Aorta (tissue), 5 donors: ENCODE results near the gene CEP128. TPM values are rescaled to one million over a fixed set of nuclear protein-coding genes. Genes with fewer than 3 reads are reported as not detected.

Experiments
- ATAC-seq: fragments of 200-7000 bp; cut with Tn5 transposase; one replicate; pipeline ENCODE4 v1.9.1; 2022; ENCODE audit warnings: moderate library complexity; ENCODE audit not compliant: low FRiP score
- DNase-seq, 2 donors: peaks; one replicate each; pipeline ENCODE4 v3.0.0-alpha.2; 2020
- H3K27ac ChIP-seq, 2 donors: one replicate each; pipeline ENCODE4 v1.5.1; 2013; ENCODE audit warnings: low read length in 2 of 2, mild to moderate bottlenecking in 2 of 2, moderate library complexity in 2 of 2, control low read depth in 1 of 2, inconsistent platforms in 1 of 2, low read depth in 1 of 2
- H3K27me3 ChIP-seq, 2 donors: one replicate each; pipeline ENCODE4 v1.6.1; 2013; ENCODE audit warnings: control low read depth in 1 of 2, low read length in 1 of 2, mild to moderate bottlenecking in 1 of 2, moderate library complexity in 1 of 2; ENCODE audit not compliant: insufficient read depth in 2 of 2, control insufficient read depth in 1 of 2
- H3K36me3 ChIP-seq, 2 donors: one replicate each; pipeline ENCODE4 v1.6.1; 2013; ENCODE audit warnings: control low read depth in 1 of 2, low read length in 1 of 2, mild to moderate bottlenecking in 1 of 2; ENCODE audit not compliant: insufficient read depth in 2 of 2, control insufficient read depth in 1 of 2
- H3K4me1 ChIP-seq, 2 donors: one replicate each; pipeline ENCODE4 v1.6.1; 2013; ENCODE audit warnings: low read length in 2 of 2, control low read depth in 1 of 2, mild to moderate bottlenecking in 1 of 2, moderate library complexity in 1 of 2; ENCODE audit not compliant: insufficient read depth in 2 of 2, control insufficient read depth in 1 of 2
- H3K4me3 ChIP-seq, 2 donors: one replicate each; pipeline ENCODE4 v1.5.1; 2013; ENCODE audit warnings: low read length in 2 of 2, control low read depth in 1 of 2, mild to moderate bottlenecking in 1 of 2
- H3K9me3 ChIP-seq: one replicate; pipeline ENCODE4 v1.6.1; 2013; ENCODE audit warnings: mild to moderate bottlenecking, low read length; ENCODE audit not compliant: control insufficient read depth
- WGBS, 2 donors: extraction: QIAGEN DNeasy Blood & Tissue Kit; methylation state at CpG; one replicate each; pipeline ENCODE4 v1.1.7; 2013; 5-methylcytosine and 5-hydroxymethylcytosine counted together
- intact Hi-C, 2 donors: fragments of 100-400 bp; cut with DNase I; formaldehyde crosslinking; loops; one replicate each; pipeline versions ENCODE4 v1.14.2 to v1.15.0; 2022
- polyA plus RNA-seq, 2 donors: library from polyadenylated mRNA; stranded (reverse); fragments of 200-250 nt; gene quantifications; one replicate each; pipeline ENCODE4 v1.2.3, GENCODE V29; 2013
- total RNA-seq, 2 donors: library from RNA; stranded (reverse); fragmentation: NEBNext Ultra II Directional; extraction: Animal tissue kit (Norgen Biotek cat#: 25700); gene quantifications; one replicate each; pipeline ENCODE4 v1.2.1, GENCODE V29; 2021
- donor health status: healthy with polysubstance abuse.
- donor health status: Bipolar disorder and iron deficiency.
- donor health status: DM: no; HTN: no; CAD: no.
- donor health status: DM: no; HTN: no; CAD: no.
- donor health status: DM: yes; HTN: yes; CAD: no.

The CEP128 gene
- total and polyA plus RNA-seq, 4 donors, result 0.95 to 8.4 (median 4.4) TPM

- ATAC-seq, result no peak
- intact Hi-C loops, result loop anchor here (5.0 kb wide), 1 partner anchor 790 kb away; no protein-coding TSS in a partner anchor
- WGBS, 2 donors, result 64 to 91% methylated on average over 2 of the region's 2 CpGs
These were observed 94.5 kb downstream of the CEP128 start for GRCh38 chr14:80847070-80847469.

GRCh38 chr14:80845856-80846255 lies 95.7 kb downstream of the CEP128 start:
- Histone ChIP-seq H3K4me1 (peaks cover 0 to 2% of the 10 kb centered on the region in 2 donors), H3K4me3 (no peak overlapping the region), H3K9me3 (no peaks in the 10 kb centered on the region), H3K27me3 (no peaks in the 10 kb centered on the region), H3K36me3 (no peaks in the 10 kb centered on the region), H3K27ac (no peak overlapping the region)
- intact Hi-C loops, result loop anchor here (5.0 kb wide), 1 partner anchor 789 kb away; no protein-coding TSS in a partner anchor
- ATAC-seq, result no peak
- DNase-seq, result no peak
- WGBS, 2 donors, result 93 to 98% methylated on average over 4 of the region's 4 CpGs

More at GRCh38 chr14:80847070-80847469, 94.5 kb downstream of the CEP128 start:
- DNase-seq, result no peak
- H3K4me3 ChIP-seq, result no peak overlapping the region
- H3K9me3 ChIP-seq, result no peaks in the 10 kb centered on the region
- H3K36me3 ChIP-seq, result no peaks in the 10 kb centered on the region
- H3K27ac ChIP-seq, result no peak overlapping the region
- peaks cover 0 to 2% of the 10 kb centered on the region in 2 donors for H3K4me1 ChIP-seq
- no peaks in the 10 kb centered on the region for H3K27me3 ChIP-seq

GRCh38 chr14:80844872-80845271 lies 96.7 kb downstream of the CEP128 start:
- 56 to 59% methylated on average over 2 of the region's 2 CpGs for WGBS, 2 donors
- no peak for ATAC-seq
- Histone ChIP-seq H3K27me3 (no peaks in the 10 kb centered on the region), H3K36me3 (no peaks in the 10 kb centered on the region), H3K4me1 (peaks cover 0 to 2% of the 10 kb centered on the region in 2 donors), H3K4me3 (no peak overlapping the region), H3K27ac (no peak overlapping the region), H3K9me3 (no peaks in the 10 kb centered on the region)
- intact Hi-C loops, result loop anchor here (5.0 kb wide), 1 partner anchor 788 kb away; no protein-coding TSS in a partner anchor
- no peak for DNase-seq

GRCh38 chr14:80839743-80840142 lies 101.8 kb downstream of the CEP128 start:
- Histone ChIP-seq H3K9me3 (no peaks in the 10 kb centered on the region), H3K36me3 (no peaks in the 10 kb centered on the region), H3K27ac (no peak overlapping the region), H3K27me3 (no peaks in the 10 kb centered on the region), H3K4me1 (peaks cover 0 to 2% of the 10 kb centered on the region in 2 donors), H3K4me3 (no peak overlapping the region)
- intact Hi-C loops, result no loop called here
- WGBS, 2 donors, result 98 to 99% methylated on average over 3 of the region's 3 CpGs
- ATAC-seq, result no peak
- no peak for DNase-seq

- Histone ChIP-seq H3K27ac (no peak overlapping the region), H3K27me3 (no peaks in the 10 kb centered on the region), H3K9me3 (no peaks in the 10 kb centered on the region), H3K36me3 (no peaks in the 10 kb centered on the region), H3K4me1 (no peaks in the 10 kb centered on the region), H3K4me3 (no peak overlapping the region)
- no peak for ATAC-seq
- DNase-seq, result no peak
- intact Hi-C loops, result no loop called here
These were observed 131.9 kb downstream of the CEP128 start for GRCh38 chr14:80809663-80810062.

GRCh38 chr14:80805136-80805535 lies 136.4 kb downstream of the CEP128 start:
- Histone ChIP-seq H3K4me1 (no peaks in the 10 kb centered on the region), H3K4me3 (no peak overlapping the region), H3K27ac (no peak overlapping the region), H3K36me3 (no peaks in the 10 kb centered on the region), H3K27me3 (no peaks in the 10 kb centered on the region), H3K9me3 (no peaks in the 10 kb centered on the region)
- ATAC-seq (no peak), DNase-seq (no peak)
- 91 to 92% methylated on average over 1 of the region's 1 CpG for WGBS, 2 donors
- intact Hi-C loops, result no loop called here

GRCh38 chr14:80798878-80799277 lies 142.7 kb downstream of the CEP128 start:
- no peak overlapping the region for H3K4me3 ChIP-seq
- H3K27me3 ChIP-seq, result no peaks in the 10 kb centered on the region
- no peak for ATAC-seq
- H3K27ac ChIP-seq, result no peak overlapping the region
- H3K36me3 ChIP-seq, result no peaks in the 10 kb centered on the region
- H3K9me3 ChIP-seq, result no peaks in the 10 kb centered on the region
- intact Hi-C loops, result no loop called here
- DNase-seq, result no peak
- 93% methylated on average over 3 of the region's 3 CpGs for WGBS, 2 donors
- H3K4me1 ChIP-seq, result no peaks in the 10 kb centered on the region

GRCh38 chr14:80798211-80798610 lies 143.3 kb downstream of the CEP128 start:
- Histone ChIP-seq H3K27ac (no peak overlapping the region), H3K4me1 (no peaks in the 10 kb centered on the region), H3K36me3 (no peaks in the 10 kb centered on the region), H3K27me3 (no peaks in the 10 kb centered on the region), H3K4me3 (no peak overlapping the region), H3K9me3 (no peaks in the 10 kb centered on the region)
- DNase-seq (no peak), ATAC-seq (no peak)
- WGBS, 2 donors, result 83 to 84% methylated on average over 3 of the region's 3 CpGs
- intact Hi-C loops, result no loop called here

GRCh38 chr14:80792771-80793170 lies 148.8 kb downstream of the CEP128 start:
- Histone ChIP-seq H3K4me1 (no peaks in the 10 kb centered on the region), H3K27ac (no peak overlapping the region), H3K27me3 (no peaks in the 10 kb centered on the region), H3K36me3 (peaks cover 0 to 2% of the 10 kb centered on the region in 2 donors), H3K4me3 (no peak overlapping the region), H3K9me3 (no peaks in the 10 kb centered on the region)
- DNase-seq (no peak), ATAC-seq (no peak)
- intact Hi-C loops, result no loop called here
- WGBS, 2 donors, result 94 to 95% methylated on average over 11 of the region's 11 CpGs
